ENCODE measurements around the gene BRD3. TPM values are rescaled to one million over a fixed set of nuclear protein-coding genes. Genes with fewer than 3 reads are reported as not detected.

The BRD3 gene
- total RNA-seq, 1 experiment from 2014 or later: 47.3 TPM

GRCh38 chr9:134035041-134036039, 32.5 kb downstream of the BRD3 start:
- Histone ChIP-seq H3K9me3 (ENCODE audit: insufficient read depth, low read depth) (no peaks in the 10 kb centered on the region), H3K4me3 (no peak overlapping the region), H3K4me1 (replicated peaks; ENCODE audit: insufficient read depth) (no peaks in the 10 kb centered on the region), H2AFZ (no peak overlapping the region), H3K4me2 (no peak overlapping the region), H4K20me1 (ENCODE audit: insufficient read depth) (peaks cover 5% of the 10 kb centered on the region; the same call in 1 of the 2 replicates), H3K27ac (no peak overlapping the region), H3K9me2 (ENCODE audit: insufficient read depth) (no peaks in the 10 kb centered on the region), H3F3A (ENCODE audit: insufficient read depth, low read depth) (no peaks in the 10 kb centered on the region), H3K36me3 (ENCODE audit: low read depth) (peaks cover 7% of the 10 kb centered on the region; the same call in 1 of the 2 replicates), H3K79me2 (ENCODE audit: low read depth) (no peaks in the 10 kb centered on the region), H3K27me3 (ENCODE audit: insufficient read depth, low read depth) (no peaks in the 10 kb centered on the region)
- no peak for DNase-seq
- no TSS peak for BruUV-seq (replicated peaks)
- POLR2A ChIA-PET (ENCODE audit: unreplicated experiment): no interaction called here
- no peak for TF ChIP-seq EZH2 (IDR thresholded peaks at IDR 0.05; ENCODE audit: low read depth)
- TF ChIP-seq, protein P1, sequence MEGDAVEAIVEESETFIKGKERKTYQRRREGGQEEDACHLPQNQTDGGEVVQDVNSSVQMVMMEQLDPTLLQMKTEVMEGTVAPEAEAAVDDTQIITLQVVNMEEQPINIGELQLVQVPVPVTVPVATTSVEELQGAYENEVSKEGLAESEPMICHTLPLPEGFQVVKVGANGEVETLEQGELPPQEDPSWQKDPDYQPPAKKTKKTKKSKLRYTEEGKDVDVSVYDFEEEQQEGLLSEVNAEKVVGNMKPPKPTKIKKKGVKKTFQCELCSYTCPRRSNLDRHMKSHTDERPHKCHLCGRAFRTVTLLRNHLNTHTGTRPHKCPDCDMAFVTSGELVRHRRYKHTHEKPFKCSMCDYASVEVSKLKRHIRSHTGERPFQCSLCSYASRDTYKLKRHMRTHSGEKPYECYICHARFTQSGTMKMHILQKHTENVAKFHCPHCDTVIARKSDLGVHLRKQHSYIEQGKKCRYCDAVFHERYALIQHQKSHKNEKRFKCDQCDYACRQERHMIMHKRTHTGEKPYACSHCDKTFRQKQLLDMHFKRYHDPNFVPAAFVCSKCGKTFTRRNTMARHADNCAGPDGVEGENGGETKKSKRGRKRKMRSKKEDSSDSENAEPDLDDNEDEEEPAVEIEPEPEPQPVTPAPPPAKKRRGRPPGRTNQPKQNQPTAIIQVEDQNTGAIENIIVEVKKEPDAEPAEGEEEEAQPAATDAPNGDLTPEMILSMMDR (conservative IDR thresholded peaks at IDR 0.05): no peak
- CTCF ChIA-PET: no interaction called here
- intact Hi-C loops (cut with micrococcal nuclease; ENCODE audit: unreplicated experiment): no loop called here

DNA sequence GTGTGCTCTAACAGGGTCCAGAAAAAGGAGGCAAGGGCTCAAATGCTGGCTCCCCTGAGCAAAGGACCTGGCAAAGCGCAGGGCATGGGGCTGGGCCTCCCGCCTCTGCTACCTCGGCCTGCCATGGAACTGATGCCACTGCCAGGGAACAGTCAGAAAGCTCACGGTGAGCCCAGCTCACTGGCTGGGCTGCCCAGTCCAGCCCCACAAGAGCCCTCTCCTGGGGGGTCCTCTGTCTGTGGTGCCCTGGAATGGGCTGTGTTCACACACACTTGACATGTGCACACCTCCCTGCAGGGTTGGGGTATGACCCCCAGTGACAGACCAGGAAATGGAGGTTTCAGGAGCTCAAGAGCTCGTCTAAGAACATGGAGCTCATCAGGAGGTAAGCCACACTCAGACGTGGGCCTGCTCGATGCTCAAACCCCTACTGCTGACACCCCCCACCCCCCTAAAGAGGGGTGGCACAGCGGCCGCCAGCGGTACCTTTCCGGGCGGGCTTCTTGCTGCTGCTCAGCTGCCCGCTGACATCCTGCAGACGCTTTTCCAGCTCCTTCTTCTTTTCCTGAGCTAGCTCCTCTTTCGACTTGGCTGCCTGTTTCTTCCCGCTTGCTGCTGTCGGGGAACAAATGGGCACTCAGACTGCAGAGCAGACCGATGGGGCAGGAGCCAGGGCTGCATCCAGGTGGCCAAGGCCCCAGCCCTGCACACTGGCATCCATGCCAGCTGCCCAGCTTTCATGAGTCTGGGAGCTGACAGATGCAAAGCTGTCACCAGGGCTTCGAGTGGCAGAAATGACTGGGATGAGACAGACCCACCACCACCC, 33.4 kb downstream of the BRD3 start:
- Histone ChIP-seq H3K4me2 (no peak overlapping the region), H3K27ac (no peak overlapping the region), H3K9me2 (ENCODE audit: insufficient read depth) (no peaks in the 10 kb centered on the region), H3K4me3 (no peak overlapping the region), H2AFZ (no peak overlapping the region), H3K36me3 (ENCODE audit: low read depth) (peaks cover 7% of the 10 kb centered on the region; the same call in 1 of the 2 replicates), H3K4me1 (replicated peaks; ENCODE audit: insufficient read depth) (no peaks in the 10 kb centered on the region), H3K27me3 (ENCODE audit: insufficient read depth, low read depth) (no peaks in the 10 kb centered on the region), H3K9me3 (ENCODE audit: insufficient read depth, low read depth) (no peaks in the 10 kb centered on the region), H3K79me2 (ENCODE audit: low read depth) (no peaks in the 10 kb centered on the region), H4K20me1 (ENCODE audit: insufficient read depth) (peaks cover 3% of the 10 kb centered on the region; the same call in 1 of the 2 replicates), H3F3A (ENCODE audit: insufficient read depth, low read depth) (0 out of 2 replicates have a peak, but pooled peaks cover 6% of the 10 kb centered on the region)
- ChIA-PET POLR2A (ENCODE audit: unreplicated experiment) (no interaction called here), CTCF (no interaction called here)
- no TSS peak for BruUV-seq (replicated peaks)
- TF ChIP-seq EZH2 (IDR thresholded peaks at IDR 0.05; ENCODE audit: low read depth): no peak
- TF ChIP-seq, protein P1 (conservative IDR thresholded peaks at IDR 0.05): no peak
- no peak for DNase-seq
- intact Hi-C loops (cut with micrococcal nuclease; ENCODE audit: unreplicated experiment): no loop called here

DNA sequence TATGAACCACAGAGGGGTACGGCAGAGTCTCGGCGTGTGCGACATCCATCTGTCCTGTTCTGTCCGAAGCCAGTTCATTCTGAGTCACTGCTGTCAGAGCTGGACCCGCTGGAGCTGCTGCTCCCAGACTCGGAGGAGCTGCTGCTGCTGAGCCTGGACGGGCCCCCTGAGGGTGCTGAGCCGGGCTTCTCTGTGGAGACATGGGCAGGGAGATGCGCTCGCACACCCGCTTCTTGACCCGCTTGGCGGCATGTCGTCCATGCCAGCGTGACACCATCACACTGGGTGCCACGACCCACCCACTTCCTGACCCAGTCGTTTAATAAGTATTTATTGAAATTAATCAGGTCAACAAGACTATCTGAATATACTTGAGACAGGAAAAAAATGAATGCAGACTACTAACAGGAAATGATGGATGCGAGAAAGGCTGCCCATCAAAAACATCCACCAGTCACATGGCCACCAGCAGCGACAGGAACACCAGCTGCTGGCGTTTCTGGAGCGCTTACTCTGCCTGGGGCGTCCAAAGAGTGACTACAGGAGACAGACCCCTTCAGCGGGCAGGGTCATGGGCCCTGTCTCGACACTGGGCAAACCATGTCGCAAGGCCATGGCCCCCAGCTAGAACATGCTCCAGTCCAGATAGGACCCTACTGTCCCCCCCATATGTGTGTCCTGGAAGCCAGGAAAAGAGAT, 34.2 kb downstream of the BRD3 start:
- no peak overlapping the region for H3K4me2 ChIP-seq
- no peaks in the 10 kb centered on the region for H3K4me1 ChIP-seq (replicated peaks; ENCODE audit: insufficient read depth)
- H3K9me3 ChIP-seq (ENCODE audit: insufficient read depth, low read depth): no peaks in the 10 kb centered on the region
- no peaks in the 10 kb centered on the region for H3K9me2 ChIP-seq (ENCODE audit: insufficient read depth)
- no peaks in the 10 kb centered on the region for H3K79me2 ChIP-seq (ENCODE audit: low read depth)
- H3F3A ChIP-seq (ENCODE audit: insufficient read depth, low read depth): 0 out of 2 replicates have a peak, but pooled peaks cover 6% of the 10 kb centered on the region
- ChIA-PET CTCF (no interaction called here), POLR2A (ENCODE audit: unreplicated experiment) (no interaction called here)
- H3K4me3 ChIP-seq: no peak overlapping the region
- no peaks in the 10 kb centered on the region for H4K20me1 ChIP-seq (ENCODE audit: insufficient read depth)
- H2AFZ ChIP-seq: no peak overlapping the region
- intact Hi-C loops (cut with micrococcal nuclease; ENCODE audit: unreplicated experiment): no loop called here
- no TSS peak for BruUV-seq (replicated peaks)
- TF ChIP-seq EZH2 (IDR thresholded peaks at IDR 0.05; ENCODE audit: low read depth): no peak
- TF ChIP-seq, protein P1 (conservative IDR thresholded peaks at IDR 0.05): no peak
- DNase-seq: no peak
- H3K36me3 ChIP-seq (ENCODE audit: low read depth): peaks cover 7% of the 10 kb centered on the region; the same call in 1 of the 2 replicates
- no peaks in the 10 kb centered on the region for H3K27me3 ChIP-seq (ENCODE audit: insufficient read depth, low read depth)
- H3K27ac ChIP-seq: no peak overlapping the region
